Esophagus squamous epithelium (tissue), 4 donors: ENCODE data around the gene PLXDC1.

Experiments used
- CTCF ChIP-seq, 6 experiments: fragments of 450-650 bp in 4 of 6; fragments of 200-600 bp in 2 of 6; sonication (generic) in 2 of 6; IDR thresholded peaks; one replicate each; pipeline ENCODE4 v1.5.1; 2016 to 2019; ENCODE audit warnings: antibody characterized with exemption in 6 of 6, mild to moderate bottlenecking in 4 of 6, moderate library complexity in 4 of 6
- POLR2A ChIP-seq, 4 donors: fragments of 450-650 bp; IDR thresholded peaks; one replicate each; pipeline ENCODE4 v1.6.1; 2017; ENCODE audit warnings: antibody characterized with exemption in 4 of 4, mild to moderate bottlenecking in 4 of 4, moderate library complexity in 3 of 4

- TF ChIP-seq CTCF (IDR thresholded peaks at IDR 0.05) (no peak), POLR2A (IDR thresholded peaks at IDR 0.05) (no peak)
Observed at GRCh38 chr17:39177256-39177655, 25.8 kb upstream of the PLXDC1 start.
